Hepatocyte (in vitro differentiated cells): ENCODE data around the gene VWCE. TPM values are rescaled to one million over a fixed set of nuclear protein-coding genes. Genes with fewer than 3 reads are reported as not detected.

Experiments used
- DNase-seq: peaks from one replicate; pipeline ENCODE4 v3.0.0-alpha.2; 2016; ENCODE audit warnings: low spot score
- H2AFZ ChIP-seq: fragments of 200-600 bp; sonication (generic); 2 replicates; pipeline ENCODE4 v1.6.0; 2016; ENCODE audit warnings: antibody characterized with exemption, mild to moderate bottlenecking
- H3K27ac ChIP-seq: fragments of 200-600 bp; sonication (generic); 2 replicates; pipeline ENCODE4 v1.5.1; 2016; ENCODE audit warnings: mild to moderate bottlenecking
- H3K27me3 ChIP-seq: fragments of 200-600 bp; sonication (generic); 2 replicates; pipeline ENCODE4 v1.6.1; 2016
- H3K36me3 ChIP-seq: fragments of 200-600 bp; sonication (generic); replicated peaks from 2 replicates; pipeline ENCODE4 v1.5.1; 2016; ENCODE audit warnings: low read depth; ENCODE audit not compliant: insufficient read depth
- H3K4me1 ChIP-seq: fragments of 200-600 bp; sonication (generic); 2 replicates; pipeline ENCODE4 v1.5.1; 2016; ENCODE audit warnings: mild to moderate bottlenecking, moderate library complexity; ENCODE audit not compliant: insufficient read depth
- H3K4me2 ChIP-seq: fragments of 200-600 bp; sonication (generic); 2 replicates; pipeline ENCODE4 v1.6.0; 2016
- H3K4me3 ChIP-seq: fragments of 200-600 bp; sonication (generic); 2 replicates; pipeline ENCODE4 v1.5.1; 2016; ENCODE audit warnings: mild to moderate bottlenecking
- H3K79me2 ChIP-seq: fragments of 200-600 bp; sonication (generic); 2 replicates; pipeline ENCODE4 v1.6.0; 2017; ENCODE audit warnings: mild to moderate bottlenecking
- H3K9me2 ChIP-seq: fragments of 200-600 bp; sonication (generic); replicated peaks from 2 replicates; pipeline ENCODE4 v1.6.0; 2017; ENCODE audit warnings: mild to moderate bottlenecking; ENCODE audit not compliant: insufficient read depth
- H3K9me3 ChIP-seq: fragments of 200-600 bp; sonication (generic); 2 replicates; pipeline ENCODE4 v1.5.1; 2016; ENCODE audit warnings: low read depth, mild to moderate bottlenecking
- H4K20me1 ChIP-seq: fragments of 200-600 bp; sonication (generic); 2 replicates; pipeline ENCODE4 v1.6.0; 2016; ENCODE audit warnings: mild to moderate bottlenecking; ENCODE audit not compliant: insufficient read depth, poor library complexity, severe bottlenecking
- CTCF ChIP-seq: fragments of 200-600 bp; sonication (generic); IDR thresholded peaks from 2 replicates; pipeline ENCODE4 v1.5.1; 2016; ENCODE audit warnings: antibody characterized with exemption, mild to moderate bottlenecking; ENCODE audit not compliant: poor library complexity
- EZH2 ChIP-seq: fragments of 200-600 bp; sonication (generic); IDR thresholded peaks from 2 replicates; pipeline ENCODE4 v1.6.1; 2016; ENCODE audit warnings: antibody characterized with exemption, mild to moderate bottlenecking, borderline replicate concordance
- EZH2phosphoT487 ChIP-seq: fragments of 200-600 bp; sonication (generic); IDR thresholded peaks from one replicate; pipeline ENCODE4 v1.6.1; 2018; ENCODE audit warnings: antibody characterized with exemption, mild to moderate bottlenecking, low read depth, moderate library complexity; ENCODE audit not compliant: unreplicated experiment, severe bottlenecking
- WGBS: methylation state at CpG from one replicate; pipeline ENCODE4 v1.1.6; 2016; ENCODE audit warnings: low lambda C conversion rate; ENCODE audit errors: missing lambda C conversion rate; 5-methylcytosine and 5-hydroxymethylcytosine counted together
- polyA plus RNA-seq: library from polyadenylated mRNA; unstranded; fragments of >200 nt; fragmentation: Nextera tagmentation; extraction: Ambion mirVana; gene quantifications from 2 replicates; pipeline ENCODE4 v1.2.1, GENCODE V29; 2016
- total RNA-seq: library from RNA; depleted of rRNA; stranded (reverse); fragments of >200 nt; gene quantifications from 2 replicates; pipeline ENCODE4 v1.2.3, GENCODE V29; 2014

VWCE gene
- total and polyA plus RNA-seq, 2 experiments from 2014 or later, result 6.7 to 13.4 TPM

- no peaks in the 10 kb centered on the region for H3K9me2 ChIP-seq
- 95% methylated on average over 7 of the region's 7 CpGs for WGBS
- no peak overlapping the region for H3K27ac ChIP-seq
- no peak for DNase-seq
- no peaks in the 10 kb centered on the region for H3K4me1 ChIP-seq
- no peaks in the 10 kb centered on the region for H3K27me3 ChIP-seq
- no peak overlapping the region for H3K4me3 ChIP-seq
- H3K36me3 ChIP-seq, result no peaks in the 10 kb centered on the region
- no peaks in the 10 kb centered on the region for H3K9me3 ChIP-seq
- H4K20me1 ChIP-seq, result peaks cover 3% of the 10 kb centered on the region
- no peak overlapping the region for H3K4me2 ChIP-seq
- TF ChIP-seq CTCF (no peak), EZH2 (no peak), EZH2phosphoT487 (no peak)
- H2AFZ ChIP-seq, result no peak overlapping the region
- H3K79me2 ChIP-seq, result no peaks in the 10 kb centered on the region
Measured at GRCh38 chr11:61309739-61310138, 14.6 kb upstream of the VWCE start.

- no peaks in the 10 kb centered on the region for H3K36me3 ChIP-seq
- no peaks in the 10 kb centered on the region for H3K4me1 ChIP-seq
- no peak overlapping the region for H3K27ac ChIP-seq
- no peaks in the 10 kb centered on the region for H3K79me2 ChIP-seq
- H2AFZ ChIP-seq, result no peak overlapping the region
- H3K9me2 ChIP-seq, result no peaks in the 10 kb centered on the region
- H3K27me3 ChIP-seq, result no peaks in the 10 kb centered on the region
- peaks cover 7% of the 10 kb centered on the region for H4K20me1 ChIP-seq
- H3K4me3 ChIP-seq, result no peak overlapping the region
- TF ChIP-seq CTCF, result no peak
- TF ChIP-seq EZH2phosphoT487, result no peak
- TF ChIP-seq EZH2, result no peak
- H3K4me2 ChIP-seq, result no peak overlapping the region
- 73% methylated on average over 4 of the region's 4 CpGs for WGBS
- no peaks in the 10 kb centered on the region for H3K9me3 ChIP-seq
- no peak for DNase-seq
Measured at GRCh38 chr11:61309141-61309540, 14.0 kb upstream of the VWCE start.

GRCh38 chr11:61307354-61307753, 12.2 kb upstream of the VWCE start:
- DNase-seq, result no peak
- Histone ChIP-seq H3K4me1 (no peaks in the 10 kb centered on the region), H3K9me2 (no peaks in the 10 kb centered on the region), H3K9me3 (no peaks in the 10 kb centered on the region), H3K27ac (no peak overlapping the region), H4K20me1 (peaks cover 11% of the 10 kb centered on the region), H3K4me2 (no peak overlapping the region), H3K36me3 (no peaks in the 10 kb centered on the region), H3K27me3 (no peaks in the 10 kb centered on the region), H3K4me3 (no peak overlapping the region), H2AFZ (no peak overlapping the region), H3K79me2 (no peaks in the 10 kb centered on the region)
- no peak for TF ChIP-seq EZH2phosphoT487
- TF ChIP-seq CTCF, result no peak
- no peak for TF ChIP-seq EZH2
- WGBS, result 82% methylated on average over 1 of the region's 1 CpG

- no peaks in the 10 kb centered on the region for H3K27me3 ChIP-seq
- H3K36me3 ChIP-seq, result no peaks in the 10 kb centered on the region
- WGBS, result 100% methylated on average over 1 of the region's 1 CpG
- H3K9me2 ChIP-seq, result no peaks in the 10 kb centered on the region
- H3K4me1 ChIP-seq, result no peaks in the 10 kb centered on the region
- H3K79me2 ChIP-seq, result no peaks in the 10 kb centered on the region
- no peak overlapping the region for H3K4me3 ChIP-seq
- H3K9me3 ChIP-seq, result no peaks in the 10 kb centered on the region
- H2AFZ ChIP-seq, result no peak overlapping the region
- no peak overlapping the region for H3K27ac ChIP-seq
- no peak overlapping the region for H3K4me2 ChIP-seq
- peaks cover 11% of the 10 kb centered on the region for H4K20me1 ChIP-seq
- TF ChIP-seq EZH2phosphoT487 (no peak), EZH2 (no peak), CTCF (no peak)
- no peak for DNase-seq
Measured at GRCh38 chr11:61306221-61306620, 11.1 kb upstream of the VWCE start.
